Mucosa of gallbladder (tissue), 1 donor: ENCODE data around the gene RAB9A. TPM values are rescaled to one million over a fixed set of nuclear protein-coding genes. Genes with fewer than 3 reads are reported as not detected.
A peak's percentile ranks its signal among the peaks of the same experiment; 100 is the strongest.
"Not testable (repeated sequence)": the region's sequence is repeated elsewhere in the genome, so short reads cannot be mapped to it uniquely, and the experiment has no call there.

ENCODE experiments used
- DNase-seq: peaks from one replicate; pipeline ENCODE4 v3.0.0-alpha.2; 2020; ENCODE audit warnings: low spot score
- total RNA-seq: library from RNA; stranded (reverse); gene quantifications from one replicate; pipeline ENCODE4 v1.2.1, GENCODE V29; 2021
- donor health status: DM: no; HTN: no; CAD: no.

Gene RAB9A
- 32.2 TPM for total RNA-seq

- peak; percentile 82 for DNase-seq
Measured at GRCh38 chrX:13688958-13689740, at the start of gene RAB9A. RAB9A (plus strand) TSS chrX:13689128; CDS start chrX:13708747, 19,619 bp downstream.

- DNase-seq = not testable (repeated sequence)
Measured at GRCh38 chrX:13641684-13642083, 47.2 kb upstream of the RAB9A start.

- no peak for DNase-seq
Measured at GRCh38 chrX:13645464-13646153, 43.3 kb upstream of the RAB9A start.

GRCh38 chrX:13646154-13646549 lies 42.8 kb upstream of the RAB9A start:
- DNase-seq = peak; percentile 59

GRCh38 chrX:13647709-13648212 lies 41.2 kb upstream of the RAB9A start:
- DNase-seq = peak; percentile 73

- DNase-seq = not testable (repeated sequence)
Measured at GRCh38 chrX:13648336-13648735, 40.6 kb upstream of the RAB9A start.

- DNase-seq = no peak
Measured at GRCh38 chrX:13649838-13650237, 39.1 kb upstream of the RAB9A start.

GRCh38 chrX:13650318-13650717 lies 38.6 kb upstream of the RAB9A start:
- no peak for DNase-seq

GRCh38 chrX:13651150-13651549 lies 37.8 kb upstream of the RAB9A start:
- no peak for DNase-seq

GRCh38 chrX:13652287-13652793 lies 36.6 kb upstream of the RAB9A start:
- no peak for DNase-seq

GRCh38 chrX:13652850-13653693 lies 35.9 kb upstream of the RAB9A start, which contains the start of gene TCEANC:
TCEANC (plus strand) TSS chrX:13653141; CDS start chrX:13662509, 9,368 bp downstream.
- DNase-seq = peak; percentile 98

GRCh38 chrX:13654116-13654515 lies 34.8 kb upstream of the RAB9A start:
- DNase-seq = no peak

- no peak for DNase-seq
Measured at GRCh38 chrX:13655674-13656073, 33.3 kb upstream of the RAB9A start.

- no peak for DNase-seq
Measured at GRCh38 chrX:13658602-13659001, 30.3 kb upstream of the RAB9A start.

GRCh38 chrX:13659063-13659462 lies 29.9 kb upstream of the RAB9A start:
- no peak for DNase-seq

- no peak for DNase-seq
Measured at GRCh38 chrX:13661735-13662288, 27.1 kb upstream of the RAB9A start.

GRCh38 chrX:13662355-13662791 lies 26.6 kb upstream of the RAB9A start:
- DNase-seq = peak; percentile 20

GRCh38 chrX:13664020-13664419 lies 24.9 kb upstream of the RAB9A start:
- no peak for DNase-seq

GRCh38 chrX:13666836-13667235 lies 22.1 kb upstream of the RAB9A start:
- no peak for DNase-seq

- DNase-seq = no peak
Measured at GRCh38 chrX:13667919-13668318, 21.0 kb upstream of the RAB9A start.

- peak; percentile 83 for DNase-seq
Measured at GRCh38 chrX:13669246-13669737, 19.6 kb upstream of the RAB9A start.
